A549 (cell line): ENCODE results near the gene BEND7.

Source experiments
- CBX8 ChIP-seq: fragments of 200-600 bp; sonication (generic); IDR thresholded peaks from 2 replicates; pipeline ENCODE4 v1.6.1; 2016
- CHD4 ChIP-seq: fragments of 200-600 bp; sonication (generic); IDR thresholded peaks from 2 replicates; pipeline ENCODE4 v1.6.1; 2016; ENCODE audit warnings: antibody characterized with exemption, mild to moderate bottlenecking, borderline replicate concordance
- CTCF ChIP-seq: fragments of >200 bp; sonication (Bioruptor Twin); formaldehyde crosslinking; IDR thresholded peaks from 3 replicates; pipeline ENCODE4 v1.5.1; 2016
- ELK1 ChIP-seq: fragments of 150-350 bp; IDR thresholded peaks from 2 replicates; pipeline ENCODE4 v1.6.1; 2014; ENCODE audit warnings: low read depth, mild to moderate bottlenecking, low read length
- EP300 ChIP-seq, 2 experiments: fragments of >200 bp; sonication (Bioruptor Twin); formaldehyde crosslinking; IDR thresholded peaks; 2 replicates in 1 of 2; 3 replicates in 1 of 2; pipeline ENCODE4 v1.6.1; 2016 to 2017
- FOSL2 ChIP-seq, 2 experiments: fragments of 450-650 bp in 1 of 2; fragments of >200 bp in 1 of 2; sonication (Bioruptor Twin) in 1 of 2; formaldehyde crosslinking; IDR thresholded peaks; 2 replicates each; pipeline versions ENCODE4 v1.5.0 to v1.6.1; 2016 to 2020; ENCODE audit warnings: mild to moderate bottlenecking in 1 of 2, moderate library complexity in 1 of 2
- MAX ChIP-seq: IDR thresholded peaks from 2 replicates; pipeline ENCODE4 v1.6.1; 2012
- MYC ChIP-seq: IDR thresholded peaks from 2 replicates; pipeline ENCODE4 v1.6.1; 2012; ENCODE audit warnings: mild to moderate bottlenecking, inconsistent platforms, low read length, improper control_type of control experiment, borderline replicate concordance
- NR3C1 ChIP-seq: fragments of >200 bp; sonication (Bioruptor Twin); formaldehyde crosslinking; IDR thresholded peaks from 3 replicates; pipeline ENCODE4 v1.6.1; 2017
- PBX3 ChIP-seq: IDR thresholded peaks from 2 replicates; pipeline ENCODE4 v1.6.1; 2012
- POLR2A ChIP-seq: IDR thresholded peaks from 2 replicates; pipeline ENCODE4 v1.6.1; 2012; ENCODE audit warnings: mild to moderate bottlenecking, low read length
- RFX5 ChIP-seq: fragments of 450-650 bp; IDR thresholded peaks from 2 replicates; pipeline ENCODE4 v1.7.1; 2014; ENCODE audit warnings: antibody characterized with exemption, mild to moderate bottlenecking, moderate library complexity
- USF2 ChIP-seq: fragments of 450-650 bp; IDR thresholded peaks from 2 replicates; pipeline ENCODE4 v1.6.1; 2014; ENCODE audit warnings: antibody characterized with exemption

- TF ChIP-seq RFX5 = no peak
- no peak for TF ChIP-seq CHD4
- no peak for TF ChIP-seq FOSL2 (IDR thresholded peaks at IDR 0.05)
- TF ChIP-seq FOSL2 (CRISPR knock-in tag; IDR thresholded peaks at IDR 0.05) = no peak
- no peak for TF ChIP-seq CBX8
- no peak for TF ChIP-seq NR3C1
- no peak for TF ChIP-seq CTCF
- no peak for TF ChIP-seq POLR2A
- TF ChIP-seq MAX = no peak
- no peak for TF ChIP-seq USF2
- TF ChIP-seq PBX3 = no peak
- no peak for TF ChIP-seq EP300 (IDR thresholded peaks at IDR 0.05)
- TF ChIP-seq ELK1 = no peak
- no peak for TF ChIP-seq MYC
Observed at GRCh38 chr10:13491747-13492360, 37.0 kb downstream of the BEND7 start.
